LNCAP (cell line): ENCODE results near the gene ZFPM1.

Experiments used
- TF ChIP-seq, protein P1 (sequence below): fragments of 450-650 bp; IDR thresholded peaks from 2 replicates; pipeline ENCODE4 v1.5.1; 2017; ENCODE audit warnings: mild to moderate bottlenecking

ZFPM1 gene

DNA sequence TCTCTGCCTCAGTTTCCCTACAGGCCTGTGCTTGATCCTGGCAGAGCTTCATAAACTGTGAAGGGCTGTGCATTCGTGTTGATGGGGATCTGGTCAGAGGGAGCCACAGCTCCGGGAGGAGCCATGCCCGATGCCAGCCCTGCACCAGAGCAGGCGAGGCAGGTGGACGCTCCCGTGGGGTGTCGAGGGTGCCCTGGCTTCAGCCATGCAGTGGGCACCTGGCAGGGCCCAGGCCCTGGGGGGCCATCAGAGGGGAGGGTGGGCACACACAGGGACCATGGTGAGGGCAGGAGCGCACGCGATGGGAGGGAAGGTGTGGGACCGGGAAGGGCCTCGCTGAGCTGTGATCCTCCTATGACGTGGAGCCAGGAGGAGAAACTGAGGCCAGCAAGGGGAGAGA is 22.0 kb downstream of the ZFPM1 start:
- TF ChIP-seq, protein P1, sequence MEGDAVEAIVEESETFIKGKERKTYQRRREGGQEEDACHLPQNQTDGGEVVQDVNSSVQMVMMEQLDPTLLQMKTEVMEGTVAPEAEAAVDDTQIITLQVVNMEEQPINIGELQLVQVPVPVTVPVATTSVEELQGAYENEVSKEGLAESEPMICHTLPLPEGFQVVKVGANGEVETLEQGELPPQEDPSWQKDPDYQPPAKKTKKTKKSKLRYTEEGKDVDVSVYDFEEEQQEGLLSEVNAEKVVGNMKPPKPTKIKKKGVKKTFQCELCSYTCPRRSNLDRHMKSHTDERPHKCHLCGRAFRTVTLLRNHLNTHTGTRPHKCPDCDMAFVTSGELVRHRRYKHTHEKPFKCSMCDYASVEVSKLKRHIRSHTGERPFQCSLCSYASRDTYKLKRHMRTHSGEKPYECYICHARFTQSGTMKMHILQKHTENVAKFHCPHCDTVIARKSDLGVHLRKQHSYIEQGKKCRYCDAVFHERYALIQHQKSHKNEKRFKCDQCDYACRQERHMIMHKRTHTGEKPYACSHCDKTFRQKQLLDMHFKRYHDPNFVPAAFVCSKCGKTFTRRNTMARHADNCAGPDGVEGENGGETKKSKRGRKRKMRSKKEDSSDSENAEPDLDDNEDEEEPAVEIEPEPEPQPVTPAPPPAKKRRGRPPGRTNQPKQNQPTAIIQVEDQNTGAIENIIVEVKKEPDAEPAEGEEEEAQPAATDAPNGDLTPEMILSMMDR: no peak

DNA sequence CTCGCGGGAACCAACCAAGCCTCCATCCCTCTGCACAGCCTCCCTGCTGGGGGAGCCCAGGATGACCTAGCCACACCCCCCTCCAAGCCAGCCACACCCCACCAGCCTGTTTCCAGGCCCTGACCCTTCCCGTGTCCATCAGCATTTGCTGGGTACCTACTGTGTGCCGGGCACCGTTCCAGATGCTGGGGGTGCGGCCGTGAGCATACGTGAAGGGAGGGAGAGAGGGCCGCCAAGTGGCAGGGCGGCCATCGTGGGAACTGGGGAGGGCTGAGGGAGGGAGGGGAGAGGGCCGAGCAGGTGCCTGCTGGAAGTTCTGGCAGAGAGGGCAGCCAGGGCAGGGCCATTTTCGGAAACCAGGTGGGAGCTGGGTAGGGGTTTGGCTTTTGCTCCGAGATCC is 23.1 kb downstream of the ZFPM1 start:
- TF ChIP-seq, protein P1: no peak

DNA sequence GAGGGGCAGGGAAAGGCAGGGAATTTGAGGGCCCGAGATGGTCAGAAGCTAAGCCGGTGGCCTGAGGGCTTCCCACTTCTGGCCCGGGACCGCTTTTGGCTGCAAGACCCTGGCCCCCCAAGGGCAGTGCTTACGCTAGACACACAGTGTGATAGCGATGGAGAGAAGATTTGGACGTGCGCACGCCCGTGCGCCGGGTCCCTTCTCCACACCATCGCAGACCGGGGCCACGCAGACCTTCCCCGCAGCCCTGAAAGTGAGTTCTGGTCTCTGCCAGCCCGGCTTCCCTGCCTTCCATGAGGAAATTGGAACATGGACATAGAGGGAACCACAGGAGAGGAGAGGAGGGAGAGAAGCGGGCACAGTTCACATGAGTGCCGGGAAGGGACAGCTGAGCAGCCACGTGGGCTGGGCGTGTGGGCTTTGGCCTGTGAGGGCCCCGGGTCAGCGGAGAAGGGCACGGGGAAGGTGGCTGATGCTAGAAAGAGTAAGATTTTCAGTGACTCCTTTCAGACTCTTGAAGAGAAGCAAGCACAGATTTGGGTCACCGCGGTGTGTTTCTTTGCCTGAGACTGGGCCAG is 23.8 kb downstream of the ZFPM1 start:
- TF ChIP-seq, protein P1: no peak

DNA sequence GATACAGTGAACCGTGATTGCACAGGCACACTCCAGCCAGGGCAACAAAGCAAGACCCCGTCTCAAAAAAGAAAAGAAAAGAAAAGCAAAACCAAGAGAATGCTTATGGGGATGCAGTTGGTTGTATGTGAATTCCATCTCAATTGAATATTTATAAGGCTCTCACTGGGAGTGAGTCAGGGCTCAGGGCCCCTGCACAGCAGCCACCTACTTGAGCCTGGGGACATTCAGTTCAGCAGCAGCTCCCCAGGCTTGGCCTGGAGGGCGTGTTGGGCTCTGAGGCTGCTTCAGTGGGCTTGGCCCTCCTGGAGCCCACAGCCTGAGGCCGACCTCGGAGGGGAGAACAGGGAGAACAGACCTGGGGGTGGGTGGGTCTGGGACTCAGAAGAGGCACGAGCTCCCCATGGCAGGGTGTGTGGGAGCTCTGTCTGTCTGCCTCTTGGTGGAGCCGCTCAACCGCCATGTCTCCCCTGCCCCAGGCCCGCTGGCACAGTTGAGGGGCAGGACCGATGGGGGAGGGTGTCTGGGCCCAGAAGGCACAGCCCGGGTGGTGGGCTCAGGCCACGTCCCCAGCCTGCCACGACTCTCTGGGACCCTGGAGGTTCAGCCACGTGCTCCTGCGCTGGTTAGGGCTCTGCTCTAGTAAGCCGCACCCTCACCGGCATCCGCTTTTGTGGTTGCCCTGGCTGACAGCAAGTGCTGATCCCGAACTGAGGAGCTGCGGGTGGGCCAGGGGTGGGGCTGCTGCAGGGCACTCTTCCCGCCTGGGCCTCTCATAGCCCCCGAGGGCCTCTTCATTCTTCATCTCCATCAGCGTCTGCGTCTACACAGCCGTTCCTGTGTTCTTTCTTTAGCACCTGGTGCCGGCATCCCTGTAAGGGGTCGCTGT is 24.8 kb downstream of the ZFPM1 start:
- TF ChIP-seq, protein P1: no peak

DNA sequence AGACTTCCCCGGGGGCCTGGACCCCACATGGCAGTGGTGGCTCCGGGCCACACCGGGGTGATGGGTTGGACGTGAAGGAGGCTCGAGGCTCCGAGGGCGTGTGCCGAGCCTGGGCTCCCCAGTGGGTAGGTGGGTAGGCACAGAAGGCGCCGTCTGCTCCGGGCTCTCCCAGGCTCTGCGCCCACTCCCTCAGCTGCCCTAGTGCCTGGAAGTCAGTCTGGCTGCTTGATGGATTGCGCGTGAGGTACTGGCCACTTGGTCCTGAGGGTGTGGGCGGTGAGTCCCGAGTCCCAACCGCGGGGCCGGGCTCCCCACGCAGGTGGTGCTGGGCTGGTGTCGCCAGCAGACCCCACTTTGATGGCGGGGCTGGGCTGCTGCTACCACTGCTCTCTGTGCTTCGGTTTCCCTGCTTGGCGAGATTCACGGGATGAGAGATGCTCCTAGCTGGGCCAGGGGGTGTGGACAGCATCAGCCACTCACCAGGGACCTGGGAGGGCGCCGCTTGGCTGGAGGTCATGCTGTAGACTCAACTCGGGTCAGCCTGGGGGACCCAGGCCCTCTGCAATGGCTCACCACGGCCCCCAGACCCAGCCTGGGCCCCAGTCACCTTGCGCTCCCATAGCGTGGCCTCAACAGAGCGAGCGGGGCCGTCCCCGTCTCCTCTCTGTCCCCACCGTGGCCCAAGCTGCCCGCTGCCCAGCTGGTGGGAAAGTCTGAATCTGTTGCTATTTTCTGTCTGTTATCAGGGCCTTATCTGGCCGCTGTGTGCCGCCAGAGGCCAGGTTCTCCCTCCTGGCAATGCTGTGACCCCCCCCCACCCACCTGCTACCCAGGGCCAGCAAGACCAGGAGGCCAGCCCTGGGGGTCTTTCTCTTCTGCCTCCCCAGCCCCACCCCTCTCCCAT is 26.1 kb downstream of the ZFPM1 start:
- TF ChIP-seq, protein P1: no peak

DNA sequence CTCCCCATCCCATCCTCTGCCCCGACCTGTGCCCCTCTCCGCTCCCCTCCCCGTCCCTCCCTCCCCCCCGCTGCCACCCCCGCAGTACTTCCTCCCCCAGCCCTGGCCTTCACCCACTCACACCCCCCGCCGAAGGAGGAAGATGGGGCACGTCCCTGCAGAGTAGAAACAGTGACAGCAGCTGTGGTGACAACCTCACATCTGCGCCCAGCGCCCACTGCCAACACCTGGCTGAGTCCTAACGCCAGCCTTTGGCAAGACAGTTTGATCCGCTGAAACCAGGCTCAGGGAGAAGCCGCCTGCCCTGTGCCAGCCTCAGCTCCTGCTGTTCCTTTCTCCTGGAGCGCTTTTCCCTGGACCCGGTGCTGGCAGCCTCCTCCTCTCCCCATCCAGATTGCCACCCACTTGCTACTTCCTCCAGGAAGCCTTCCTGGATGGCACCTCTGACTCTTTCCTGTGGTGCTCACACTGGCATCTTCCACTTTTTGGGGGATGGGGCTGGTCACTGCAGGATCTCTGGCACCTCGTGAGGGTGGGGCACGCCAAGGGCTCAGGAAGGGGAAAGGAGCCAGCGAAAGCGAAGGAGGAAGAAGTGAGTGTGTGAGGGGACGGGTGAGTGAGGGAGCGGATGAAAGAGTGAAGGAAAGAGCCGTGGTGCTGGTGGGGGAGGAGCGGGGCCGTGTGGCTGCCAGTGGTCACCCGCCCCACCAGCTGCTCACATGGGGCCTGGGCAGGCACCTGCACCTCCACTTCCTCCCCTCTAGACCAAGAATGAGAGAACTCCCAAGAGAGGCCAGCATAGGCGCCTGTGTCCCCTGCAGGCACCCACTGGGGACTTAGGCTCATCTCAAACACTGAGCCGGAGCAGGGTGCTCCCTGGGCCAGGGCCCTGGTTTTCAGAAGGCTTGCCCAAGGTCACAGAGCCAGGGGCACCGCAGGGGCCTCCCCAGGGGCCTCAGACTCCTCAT is 27.0 kb downstream of the ZFPM1 start:
- TF ChIP-seq, protein P1: no peak
